ENCODE results near the gene RBCK1.

Gene RBCK1

GRCh38 chr20:458776-459175, 50.7 kb downstream of the RBCK1 start:
- Histone ChIP-seq H3K27me3 (no peaks in the 10 kb centered on the region), H3K4me3 (ENCODE audit: low read depth, low read length) (no peak overlapping the region), H3K4me1 (no peaks in the 10 kb centered on the region), H3K36me3 (no peaks in the 10 kb centered on the region), H3K9me3 (no peaks in the 10 kb centered on the region)
- no peak for DNase-seq
- TF ChIP-seq CTCF (IDR thresholded peaks at IDR 0.05; ENCODE audit: low read depth, low read length), result no peak

- H3K36me3 ChIP-seq, result no peaks in the 10 kb centered on the region
- H3K9me3 ChIP-seq, result no peaks in the 10 kb centered on the region
- no peaks in the 10 kb centered on the region for H3K27me3 ChIP-seq
- no peaks in the 10 kb centered on the region for H3K4me1 ChIP-seq
- H3K4me3 ChIP-seq (ENCODE audit: low read depth, low read length), result no peak overlapping the region; the same call in 1 of the 2 replicates
- TF ChIP-seq CTCF (IDR thresholded peaks at IDR 0.05; ENCODE audit: low read depth, low read length), result no peak
- no peak for DNase-seq
These were observed 52.1 kb downstream of the RBCK1 start for GRCh38 chr20:460180-460579.

GRCh38 chr20:460707-461106, 52.6 kb downstream of the RBCK1 start:
- Histone ChIP-seq H3K36me3 (no peaks in the 10 kb centered on the region), H3K4me3 (ENCODE audit: low read depth, low read length) (no peak overlapping the region; the same call in 1 of the 2 replicates), H3K9me3 (no peaks in the 10 kb centered on the region), H3K27me3 (no peaks in the 10 kb centered on the region), H3K4me1 (no peaks in the 10 kb centered on the region)
- no peak for TF ChIP-seq CTCF (IDR thresholded peaks at IDR 0.05; ENCODE audit: low read depth, low read length)
- no peak for DNase-seq

GRCh38 chr20:461254-462198, 53.4 kb downstream of the RBCK1 start:
- peak; percentile 52 for DNase-seq
- Histone ChIP-seq H3K4me3 (ENCODE audit: low read depth, low read length) (peak overlapping the region; percentile 70), H3K4me1 (no peaks in the 10 kb centered on the region), H3K9me3 (no peaks in the 10 kb centered on the region), H3K27me3 (no peaks in the 10 kb centered on the region), H3K36me3 (no peaks in the 10 kb centered on the region)
- TF ChIP-seq CTCF (IDR thresholded peaks at IDR 0.05; ENCODE audit: low read depth, low read length), result no peak

GRCh38 chr20:462199-462991, 54.3 kb downstream of the RBCK1 start, which contains the start of gene TBC1D20:
Gene TBC1D20, minus strand, starts transcription at chr20:462533. Its CDS starts 128 bp downstream, at chr20:462405.
- Histone ChIP-seq H3K9me3 (no peaks in the 10 kb centered on the region), H3K27me3 (no peaks in the 10 kb centered on the region), H3K4me1 (no peaks in the 10 kb centered on the region), H3K36me3 (no peaks in the 10 kb centered on the region), H3K4me3 (ENCODE audit: low read depth, low read length) (peak within 1 kb of the TSS; percentile 70)
- DNase-seq, result peak; percentile 81
- TF ChIP-seq CTCF (IDR thresholded peaks at IDR 0.05; ENCODE audit: low read depth, low read length), result no peak
